ACC112 (cell line): Measurements from ENCODE around the gene ITGB7.

Source experiments
- H2AFZ ChIP-seq: fragments of 200-600 bp; sonication (generic); one replicate; pipeline ENCODE4 v1.6.0; 2017; ENCODE audit warnings: antibody characterized with exemption, low read length; ENCODE audit not compliant: unreplicated experiment
- H3K27ac ChIP-seq: fragments of 200-600 bp; sonication (generic); 2 replicates; pipeline ENCODE4 v1.5.1; 2014; ENCODE audit warnings: low read depth, mild to moderate bottlenecking, antibody characterized with exemption, low read length, moderate library complexity
- H3K27me3 ChIP-seq: fragments of 200-600 bp; sonication (generic); 2 replicates; pipeline ENCODE4 v1.6.1; 2014; ENCODE audit warnings: mild to moderate bottlenecking, antibody characterized with exemption, low read length, moderate library complexity, mixed read lengths; ENCODE audit not compliant: insufficient read depth
- H3K36me3 ChIP-seq: fragments of 200-600 bp; sonication (generic); 2 replicates; pipeline ENCODE4 v1.6.1; 2016; ENCODE audit warnings: mild to moderate bottlenecking, antibody characterized with exemption, low read length, moderate library complexity, mixed read lengths; ENCODE audit not compliant: insufficient read depth
- H3K4me1 ChIP-seq: fragments of 200-600 bp; sonication (generic); one replicate; pipeline ENCODE4 v1.6.1; 2016; ENCODE audit warnings: low read length, mixed read lengths; ENCODE audit not compliant: insufficient read depth, unreplicated experiment, control insufficient read depth
- H3K4me3 ChIP-seq: fragments of 200-600 bp; sonication (generic); 2 replicates; pipeline ENCODE4 v1.5.1; 2014; ENCODE audit warnings: mild to moderate bottlenecking, low read depth, low read length
- H3K79me2 ChIP-seq: fragments of 200-600 bp; sonication (generic); one replicate; pipeline ENCODE4 v1.6.0; 2016; ENCODE audit warnings: low read length; ENCODE audit not compliant: control insufficient read depth, unreplicated experiment, insufficient read depth

ITGB7 gene

DNA sequence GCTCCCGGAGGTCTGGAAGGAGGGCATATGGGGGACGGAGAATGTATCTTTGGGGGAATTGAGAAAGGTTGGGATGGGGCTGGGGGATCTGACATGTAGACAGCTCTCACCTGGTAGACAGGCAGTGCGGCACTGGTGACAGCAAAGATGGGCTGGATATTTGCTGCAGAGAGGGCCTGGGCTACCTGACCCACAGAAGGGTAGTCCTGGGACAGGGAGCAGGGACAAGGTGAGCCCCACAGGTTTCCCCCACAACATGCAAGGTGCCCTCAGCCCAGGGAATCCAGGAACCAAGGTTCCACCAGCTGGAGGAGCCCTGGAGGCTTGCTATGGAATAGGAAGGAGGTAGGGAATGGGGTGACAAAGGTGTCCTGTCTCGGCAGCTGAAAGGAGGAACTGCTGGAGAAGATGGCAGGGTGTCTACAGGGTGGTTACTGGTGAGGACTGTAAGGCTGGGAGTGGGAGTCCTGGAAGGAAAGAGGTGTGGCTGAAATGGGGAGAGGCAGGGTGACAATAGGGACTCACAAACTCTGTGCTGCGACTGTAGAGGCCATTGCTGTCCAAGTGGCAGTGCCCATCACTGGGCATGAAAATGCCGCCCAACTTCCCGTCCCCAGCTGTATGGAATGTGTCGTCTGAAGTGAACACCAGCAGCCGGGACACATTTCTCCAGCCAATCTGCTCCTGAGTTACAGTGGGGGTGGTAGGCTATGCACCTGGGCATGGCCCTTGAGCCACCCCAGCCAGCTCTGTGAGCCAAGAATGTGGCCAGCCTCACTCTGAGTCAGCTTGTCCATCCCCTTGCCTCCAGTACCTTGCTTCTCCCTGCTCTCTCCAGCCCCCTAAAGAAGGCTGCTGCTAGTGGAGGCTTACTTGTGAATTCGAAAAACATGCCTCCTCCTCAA is 11.3 kb downstream of the ITGB7 start:
- Histone ChIP-seq H3K4me3 (no peak overlapping the region), H3K36me3 (no peaks in the 10 kb centered on the region), H3K4me1 (no peaks in the 10 kb centered on the region), H3K79me2 (no peaks in the 10 kb centered on the region), H3K27me3 (no peaks in the 10 kb centered on the region), H2AFZ (no peak overlapping the region), H3K27ac (no peak overlapping the region)

DNA sequence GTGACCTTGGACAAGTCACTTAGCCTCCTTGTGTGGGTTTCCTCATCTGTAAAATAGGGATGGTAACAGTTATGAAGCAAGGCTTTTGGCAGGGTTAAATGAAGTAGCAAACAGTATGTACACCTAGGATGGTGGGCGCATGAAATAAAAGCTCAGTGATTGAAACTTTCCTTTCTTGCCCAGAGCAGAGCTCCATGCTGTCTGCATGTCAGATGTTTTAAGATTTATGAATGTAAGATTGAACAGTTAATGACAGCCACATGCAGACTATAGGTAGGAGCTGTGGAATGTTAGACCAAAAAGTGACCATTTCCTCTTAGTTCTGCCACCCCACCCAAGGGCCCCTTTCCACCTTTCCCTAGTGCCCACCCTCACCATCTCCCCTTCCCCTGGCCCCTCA is 12.1 kb downstream of the ITGB7 start:
- no peaks in the 10 kb centered on the region for H3K36me3 ChIP-seq
- H3K4me1 ChIP-seq, result no peaks in the 10 kb centered on the region
- H2AFZ ChIP-seq, result no peak overlapping the region
- H3K79me2 ChIP-seq, result no peaks in the 10 kb centered on the region
- H3K4me3 ChIP-seq, result no peak overlapping the region
- no peak overlapping the region for H3K27ac ChIP-seq
- H3K27me3 ChIP-seq, result no peaks in the 10 kb centered on the region

DNA sequence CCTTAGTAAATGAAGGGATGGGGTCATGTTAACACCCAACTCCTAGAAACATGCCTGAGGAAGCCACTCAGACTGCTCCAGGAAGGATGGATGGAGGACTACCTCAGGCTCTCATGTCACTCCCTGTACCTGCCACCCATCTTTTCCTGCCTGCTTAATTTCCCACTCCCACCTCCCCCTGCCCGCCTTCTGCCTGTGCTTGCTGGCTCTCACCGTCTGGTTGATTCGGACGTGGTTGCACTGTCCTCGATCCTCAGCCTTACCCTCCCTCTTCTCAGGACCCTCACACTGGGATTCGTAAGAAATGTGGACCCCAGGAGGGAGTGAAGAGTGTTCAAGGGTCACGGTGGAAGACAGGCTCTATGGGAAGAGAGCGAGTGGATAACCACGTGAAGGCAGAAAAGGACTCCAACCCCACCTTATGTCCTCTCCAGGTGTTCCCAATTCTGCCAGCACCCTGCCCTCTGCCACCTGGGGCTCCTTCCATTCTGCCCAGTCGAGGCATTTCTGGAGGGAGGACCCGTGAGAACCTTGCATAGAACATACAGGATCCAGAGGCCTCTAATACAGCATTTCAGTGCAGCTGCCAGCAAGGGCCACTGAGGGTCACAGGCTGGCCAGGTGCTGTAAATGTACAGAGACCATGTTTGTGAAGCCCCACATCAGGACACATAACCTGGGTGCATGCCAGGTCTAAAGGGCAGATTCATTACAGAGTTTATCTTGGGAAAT is 12.9 kb downstream of the ITGB7 start:
- H2AFZ ChIP-seq, result no peak overlapping the region
- H3K27ac ChIP-seq, result no peak overlapping the region
- H3K4me1 ChIP-seq, result peaks cover 6% of the 10 kb centered on the region
- H3K27me3 ChIP-seq, result no peaks in the 10 kb centered on the region
- H3K36me3 ChIP-seq, result no peaks in the 10 kb centered on the region
- H3K4me3 ChIP-seq, result no peak overlapping the region
- no peaks in the 10 kb centered on the region for H3K79me2 ChIP-seq

DNA sequence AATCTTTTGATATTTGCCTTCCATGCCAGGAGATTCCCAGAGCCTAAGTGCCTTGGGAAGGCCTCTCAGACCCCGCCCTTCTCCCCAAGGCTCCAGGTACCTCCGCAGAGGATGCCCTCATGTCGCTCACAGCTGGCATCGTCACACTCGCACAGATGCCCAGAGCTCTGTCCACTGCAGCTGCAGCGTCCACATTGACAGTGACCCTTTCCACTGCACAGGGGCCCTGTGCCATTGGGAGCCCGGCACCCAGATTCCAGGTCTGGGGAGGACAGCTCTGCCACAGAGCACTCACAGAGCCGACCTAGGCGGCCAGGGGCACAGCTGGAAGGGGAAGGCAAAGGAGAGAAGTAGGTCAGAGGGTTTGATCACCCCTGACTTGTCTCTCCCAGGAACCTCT is 14.0 kb downstream of the ITGB7 start:
- H2AFZ ChIP-seq, result no peak overlapping the region
- no peaks in the 10 kb centered on the region for H3K27me3 ChIP-seq
- no peak overlapping the region for H3K4me3 ChIP-seq
- H3K27ac ChIP-seq, result no peak overlapping the region
- H3K79me2 ChIP-seq, result no peaks in the 10 kb centered on the region
- H3K36me3 ChIP-seq, result no peaks in the 10 kb centered on the region
- H3K4me1 ChIP-seq, result peaks cover 8% of the 10 kb centered on the region

DNA sequence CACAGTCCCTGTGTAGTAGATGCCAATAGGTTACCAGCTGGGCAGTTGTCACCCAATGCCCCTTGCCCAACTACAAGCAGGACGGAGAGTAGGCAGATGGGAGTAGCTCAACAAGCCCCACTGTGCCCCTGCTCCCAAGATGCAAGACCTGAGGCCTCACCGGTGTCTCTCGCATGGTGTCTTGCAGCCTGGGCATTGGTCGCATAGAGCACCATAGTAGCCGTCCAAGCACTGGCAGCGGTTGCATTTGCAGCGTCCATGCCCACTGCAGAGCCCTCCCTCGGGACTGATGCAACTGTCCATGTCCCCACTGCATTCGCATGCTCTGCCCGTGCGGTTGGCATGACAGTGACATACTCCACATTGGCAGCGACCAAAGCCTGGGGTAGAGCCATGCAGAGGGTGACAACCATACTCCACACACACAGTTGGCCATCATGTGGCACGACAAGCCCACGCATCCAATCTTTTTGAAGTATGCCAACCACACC is 14.5 kb downstream of the ITGB7 start:
- no peaks in the 10 kb centered on the region for H3K79me2 ChIP-seq
- peaks cover 8% of the 10 kb centered on the region for H3K4me1 ChIP-seq
- no peak overlapping the region for H3K27ac ChIP-seq
- H3K36me3 ChIP-seq, result no peaks in the 10 kb centered on the region
- H3K27me3 ChIP-seq, result no peaks in the 10 kb centered on the region
- no peak overlapping the region for H3K4me3 ChIP-seq
- no peak overlapping the region for H2AFZ ChIP-seq

DNA sequence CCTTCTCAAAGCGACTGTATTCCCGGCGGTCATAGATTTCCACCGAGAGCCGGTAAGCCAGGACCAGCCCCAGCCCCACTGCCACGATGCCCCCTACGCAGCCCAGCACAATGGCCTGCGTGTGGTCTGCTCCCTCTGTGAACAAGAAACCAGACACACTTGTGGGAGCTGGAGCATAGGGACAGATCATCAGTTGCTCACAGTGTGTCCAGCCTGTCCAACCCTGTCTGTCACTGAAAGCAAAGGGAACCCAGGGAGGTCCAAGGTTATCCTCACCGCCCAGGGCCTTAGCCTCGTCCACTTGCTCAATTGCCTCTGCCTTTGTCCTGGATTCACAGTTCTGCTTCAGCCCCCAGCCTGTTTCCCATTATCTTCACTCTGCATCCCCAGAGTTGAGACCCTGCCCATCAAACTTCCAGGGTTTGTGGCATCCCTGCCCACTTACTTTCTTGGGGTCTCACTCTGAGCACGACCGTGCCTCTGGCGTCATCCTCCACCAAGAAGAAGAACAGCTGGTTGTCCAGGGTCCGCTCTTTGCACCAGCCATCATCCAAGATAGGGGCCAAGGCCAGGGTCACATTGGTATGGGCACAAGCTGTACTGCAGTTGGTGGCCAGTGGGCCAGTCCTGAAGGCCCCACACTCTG is 15.0 kb downstream of the ITGB7 start:
- no peak overlapping the region for H3K27ac ChIP-seq
- no peak overlapping the region for H3K4me3 ChIP-seq
- no peaks in the 10 kb centered on the region for H3K27me3 ChIP-seq
- H2AFZ ChIP-seq, result no peak overlapping the region
- no peaks in the 10 kb centered on the region for H3K79me2 ChIP-seq
- H3K4me1 ChIP-seq, result peaks cover 8% of the 10 kb centered on the region
- H3K36me3 ChIP-seq, result peaks cover 4% of the 10 kb centered on the region; the same call in 1 of the 2 replicates

DNA sequence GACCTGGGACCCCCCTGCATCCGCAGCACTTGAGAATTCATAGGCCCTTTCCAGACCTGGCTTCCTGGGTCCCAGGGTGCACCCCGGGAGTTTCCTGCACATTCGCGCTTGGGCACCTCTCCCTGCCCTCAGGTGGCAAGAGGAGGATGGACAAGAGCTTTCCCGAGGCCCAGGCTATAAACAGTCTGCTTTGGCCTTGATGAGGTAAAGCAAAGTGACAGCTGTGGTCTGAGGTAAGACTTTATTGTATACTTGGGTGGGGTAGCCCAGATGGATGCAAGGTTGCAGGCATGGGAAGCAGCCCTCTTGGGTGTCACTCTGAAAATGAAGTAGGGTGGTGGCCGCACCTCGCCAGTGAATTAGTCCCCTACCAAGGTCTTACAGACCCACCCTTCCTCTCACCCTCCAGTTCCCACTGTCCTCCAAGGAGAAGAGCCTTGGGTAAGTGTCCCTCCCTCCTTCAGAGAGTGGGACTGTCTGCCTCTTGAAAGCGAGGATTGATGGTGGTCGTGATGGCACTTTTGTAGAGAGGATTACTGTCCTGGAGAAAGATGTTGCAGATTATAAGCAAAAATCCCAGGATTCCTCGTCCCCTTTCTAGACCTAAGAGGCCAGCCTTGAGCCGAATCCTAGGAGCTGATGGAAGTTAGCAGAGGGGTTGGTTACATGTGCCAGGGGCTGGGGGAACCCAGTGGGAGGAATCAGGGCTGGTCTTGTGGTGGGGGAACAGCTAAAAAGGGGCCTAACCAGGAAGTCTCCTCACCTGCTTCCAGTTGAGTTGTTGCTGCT is 15.8 kb downstream of the ITGB7 start:
- Histone ChIP-seq H3K27ac (no peak overlapping the region), H3K36me3 (peaks cover 10% of the 10 kb centered on the region; the same call in 1 of the 2 replicates), H2AFZ (no peak overlapping the region), H3K79me2 (no peaks in the 10 kb centered on the region), H3K27me3 (no peaks in the 10 kb centered on the region), H3K4me1 (peaks cover 8% of the 10 kb centered on the region), H3K4me3 (no peak overlapping the region)

DNA sequence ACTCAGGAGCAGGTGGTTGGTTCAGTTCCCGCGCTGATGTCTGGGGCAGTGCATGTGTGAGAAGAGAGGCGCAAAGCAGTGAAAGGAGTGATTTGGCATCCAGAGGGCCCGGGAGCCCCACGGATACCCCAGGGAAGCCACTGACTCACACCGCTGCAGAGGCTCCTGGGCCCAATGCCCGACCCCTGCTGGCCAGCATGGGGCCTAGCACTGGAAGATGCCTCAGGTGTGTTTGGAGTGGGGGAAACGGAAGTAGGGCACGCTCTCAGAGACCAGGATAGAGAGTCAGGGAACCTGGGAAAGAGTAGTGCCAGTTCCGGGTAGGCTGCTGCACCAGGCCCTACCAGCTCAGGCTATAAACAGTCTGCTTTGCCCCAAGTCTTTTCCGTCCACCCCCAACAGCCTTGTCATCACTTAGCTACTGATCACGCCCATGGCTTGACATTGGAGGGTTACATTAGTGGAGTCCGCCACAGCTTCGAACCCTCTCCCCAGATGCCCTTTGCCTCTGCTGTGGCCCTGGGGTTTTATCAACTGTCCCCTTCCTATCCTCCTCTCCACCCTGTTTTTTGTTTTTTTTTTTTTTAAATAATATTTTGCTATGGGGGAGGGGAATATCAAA is 16.8 kb downstream of the ITGB7 start:
- no peak overlapping the region for H2AFZ ChIP-seq
- no peak overlapping the region for H3K27ac ChIP-seq
- H3K27me3 ChIP-seq, result no peaks in the 10 kb centered on the region
- H3K4me1 ChIP-seq, result peaks cover 8% of the 10 kb centered on the region
- H3K4me3 ChIP-seq, result no peak overlapping the region
- H3K36me3 ChIP-seq, result peaks cover 15% of the 10 kb centered on the region; the same call in 1 of the 2 replicates
- H3K79me2 ChIP-seq, result no peaks in the 10 kb centered on the region

DNA sequence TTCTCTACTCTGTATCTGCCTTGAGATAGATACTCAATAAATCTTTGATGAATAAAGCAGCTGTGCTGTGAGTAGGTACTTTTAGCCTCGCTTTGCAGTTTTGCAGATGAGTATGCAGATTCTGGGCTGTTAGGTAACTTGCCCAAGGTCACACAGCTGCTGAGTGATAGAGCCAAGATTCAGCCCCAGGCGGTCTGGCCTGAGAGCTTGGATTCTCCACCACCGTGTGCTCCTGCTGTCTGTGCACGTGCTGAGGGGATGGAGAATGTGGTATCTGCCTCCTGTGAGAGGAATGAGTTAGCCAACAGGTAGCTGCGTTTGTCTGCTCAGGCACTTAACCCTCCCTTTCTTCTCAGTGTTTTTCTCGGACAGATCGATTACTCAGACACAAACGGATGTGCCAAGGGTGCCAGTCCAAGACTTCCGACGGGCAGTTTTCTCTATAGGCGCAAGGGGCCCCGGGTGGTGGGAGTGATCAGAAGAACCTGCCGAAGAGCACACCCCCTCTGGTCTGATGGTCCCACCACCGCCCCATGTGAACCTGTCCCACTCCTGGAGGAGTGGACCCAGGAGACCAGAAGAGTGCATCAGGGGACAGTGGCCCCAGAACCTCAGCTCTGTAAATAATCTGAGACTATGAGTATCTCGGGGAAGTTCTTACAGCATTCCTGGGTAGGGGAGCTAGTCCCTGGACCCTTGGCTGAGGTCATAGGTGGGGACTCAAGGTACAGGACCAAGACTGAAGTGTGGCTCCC is 19.7 kb downstream of the ITGB7 start:
- Histone ChIP-seq H3K27ac (no peak overlapping the region), H3K79me2 (peaks cover 13% of the 10 kb centered on the region), H3K36me3 (peaks cover 27% of the 10 kb centered on the region; the same call in 1 of the 2 replicates)

More for the DNA sequence above, 19.7 kb downstream of the ITGB7 start:
- Histone ChIP-seq H3K4me3 (no peak overlapping the region), H2AFZ (no peak overlapping the region), H3K27me3 (no peaks in the 10 kb centered on the region), H3K4me1 (peaks cover 18% of the 10 kb centered on the region)
